Endothelial cell of umbilical vein (primary cell): Measurements from ENCODE around the gene ZNRF3.

Experiments used
- CTCF ChIP-seq, 2 donors: IDR thresholded peaks; 1 replicate in 1 of 2; 2 replicates in 1 of 2; pipeline ENCODE4 v1.5.1; 2011; ENCODE audit warnings: low read length in 2 of 2, mild to moderate bottlenecking in 2 of 2, moderate library complexity in 2 of 2, control low read depth in 1 of 2, inconsistent platforms in 1 of 2, low read depth in 1 of 2; ENCODE audit not compliant: insufficient read depth in 1 of 2; ENCODE audit errors: extremely low read depth in 1 of 2
- POLR2A ChIP-seq: IDR thresholded peaks from 2 replicates; pipeline ENCODE4 v1.6.1; 2012; ENCODE audit warnings: low read depth, mild to moderate bottlenecking, control low read depth, low read length

GRCh38 chr22:28882545-28882877 lies 861 bp upstream of the ZNRF3 start:
- no peak for TF ChIP-seq POLR2A
- no peak for TF ChIP-seq CTCF (IDR thresholded peaks at IDR 0.05; ENCODE audit: extremely low read depth in 1 of 2, insufficient read depth in 1 of 2, low read depth in 1 of 2, low read length in 2 of 2)
